ENCODE data around the gene MGME1.

MGME1 gene

DNA sequence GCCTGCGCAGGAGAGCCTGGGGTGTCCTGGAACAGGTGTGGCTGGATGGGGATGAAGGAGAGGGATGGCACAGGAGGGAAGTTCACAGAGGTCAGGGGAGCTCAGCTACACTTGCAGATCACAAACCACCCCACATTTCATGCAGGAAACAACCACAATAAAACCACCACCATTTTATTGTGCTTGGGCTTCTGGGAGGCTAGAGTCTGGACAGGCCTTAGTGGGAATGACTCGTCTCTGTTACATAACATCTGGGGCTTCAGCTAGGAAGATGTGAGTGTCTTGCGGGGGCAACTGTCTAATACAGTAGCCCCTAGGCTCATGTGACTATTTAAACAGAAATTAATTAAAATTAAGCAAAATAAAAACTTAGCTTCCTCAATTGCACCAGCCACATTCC, 33.6 kb upstream of the MGME1 start:
- no peak overlapping the region for H3K4me3 ChIP-seq (ENCODE audit: low read depth, low read length)
- TF ChIP-seq, protein P1, sequence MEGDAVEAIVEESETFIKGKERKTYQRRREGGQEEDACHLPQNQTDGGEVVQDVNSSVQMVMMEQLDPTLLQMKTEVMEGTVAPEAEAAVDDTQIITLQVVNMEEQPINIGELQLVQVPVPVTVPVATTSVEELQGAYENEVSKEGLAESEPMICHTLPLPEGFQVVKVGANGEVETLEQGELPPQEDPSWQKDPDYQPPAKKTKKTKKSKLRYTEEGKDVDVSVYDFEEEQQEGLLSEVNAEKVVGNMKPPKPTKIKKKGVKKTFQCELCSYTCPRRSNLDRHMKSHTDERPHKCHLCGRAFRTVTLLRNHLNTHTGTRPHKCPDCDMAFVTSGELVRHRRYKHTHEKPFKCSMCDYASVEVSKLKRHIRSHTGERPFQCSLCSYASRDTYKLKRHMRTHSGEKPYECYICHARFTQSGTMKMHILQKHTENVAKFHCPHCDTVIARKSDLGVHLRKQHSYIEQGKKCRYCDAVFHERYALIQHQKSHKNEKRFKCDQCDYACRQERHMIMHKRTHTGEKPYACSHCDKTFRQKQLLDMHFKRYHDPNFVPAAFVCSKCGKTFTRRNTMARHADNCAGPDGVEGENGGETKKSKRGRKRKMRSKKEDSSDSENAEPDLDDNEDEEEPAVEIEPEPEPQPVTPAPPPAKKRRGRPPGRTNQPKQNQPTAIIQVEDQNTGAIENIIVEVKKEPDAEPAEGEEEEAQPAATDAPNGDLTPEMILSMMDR (IDR thresholded peaks at IDR 0.05; ENCODE audit: insufficient read depth, low read depth, low read length, missing control alignments) = no peak
- no peak for DNase-seq (ENCODE audit: low read depth)

DNA sequence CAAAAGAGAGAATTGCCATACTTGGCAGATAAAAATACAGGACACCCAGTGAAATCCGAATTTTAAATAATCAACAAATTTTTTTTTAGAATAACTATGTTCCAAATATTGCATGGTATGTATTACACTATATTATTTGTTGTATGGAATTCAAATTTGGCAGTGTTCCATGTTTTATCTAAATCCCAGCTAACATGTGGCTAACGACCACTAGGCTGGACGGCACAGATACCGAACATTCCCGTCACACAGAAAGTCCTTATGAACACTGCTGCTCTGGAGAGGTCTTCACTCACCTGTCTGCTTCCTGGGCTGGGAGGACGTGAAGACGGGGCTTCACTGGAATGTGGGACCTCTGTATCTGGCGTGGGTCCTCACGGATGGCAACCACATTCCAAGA, 33.1 kb upstream of the MGME1 start:
- H3K4me3 ChIP-seq (ENCODE audit: low read depth, low read length) = no peak overlapping the region
- TF ChIP-seq, protein P1 (IDR thresholded peaks at IDR 0.05; ENCODE audit: insufficient read depth, low read depth, low read length, missing control alignments) = no peak
- no peak for DNase-seq (ENCODE audit: low read depth)

DNA sequence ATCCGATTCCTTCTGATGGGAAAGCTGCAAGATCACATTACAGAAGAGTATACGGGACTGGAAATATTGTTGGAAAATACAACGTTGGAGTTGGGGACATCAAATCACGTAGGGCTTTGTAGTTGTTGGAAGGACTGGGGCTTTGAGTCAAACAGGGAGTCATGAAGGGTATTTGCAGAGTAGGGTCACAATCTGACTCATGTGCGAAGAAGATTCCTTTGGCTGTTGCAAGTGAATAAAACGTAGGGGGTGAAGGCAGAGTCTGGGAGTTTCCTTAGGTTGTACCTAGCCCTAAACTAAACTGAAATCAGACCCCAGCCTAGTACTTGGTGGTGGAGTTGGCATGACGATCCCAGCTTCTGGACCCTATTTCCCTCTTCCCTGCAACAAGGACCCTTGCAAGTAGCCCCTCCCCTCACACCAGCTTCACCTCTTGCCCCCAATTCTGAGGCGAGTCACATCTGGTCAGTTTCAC, 32.5 kb upstream of the MGME1 start:
- TF ChIP-seq, protein P1 (IDR thresholded peaks at IDR 0.05; ENCODE audit: insufficient read depth, low read depth, low read length, missing control alignments) = no peak
- no peak for DNase-seq (ENCODE audit: low read depth)
- no peak overlapping the region for H3K4me3 ChIP-seq (ENCODE audit: low read depth, low read length)

DNA sequence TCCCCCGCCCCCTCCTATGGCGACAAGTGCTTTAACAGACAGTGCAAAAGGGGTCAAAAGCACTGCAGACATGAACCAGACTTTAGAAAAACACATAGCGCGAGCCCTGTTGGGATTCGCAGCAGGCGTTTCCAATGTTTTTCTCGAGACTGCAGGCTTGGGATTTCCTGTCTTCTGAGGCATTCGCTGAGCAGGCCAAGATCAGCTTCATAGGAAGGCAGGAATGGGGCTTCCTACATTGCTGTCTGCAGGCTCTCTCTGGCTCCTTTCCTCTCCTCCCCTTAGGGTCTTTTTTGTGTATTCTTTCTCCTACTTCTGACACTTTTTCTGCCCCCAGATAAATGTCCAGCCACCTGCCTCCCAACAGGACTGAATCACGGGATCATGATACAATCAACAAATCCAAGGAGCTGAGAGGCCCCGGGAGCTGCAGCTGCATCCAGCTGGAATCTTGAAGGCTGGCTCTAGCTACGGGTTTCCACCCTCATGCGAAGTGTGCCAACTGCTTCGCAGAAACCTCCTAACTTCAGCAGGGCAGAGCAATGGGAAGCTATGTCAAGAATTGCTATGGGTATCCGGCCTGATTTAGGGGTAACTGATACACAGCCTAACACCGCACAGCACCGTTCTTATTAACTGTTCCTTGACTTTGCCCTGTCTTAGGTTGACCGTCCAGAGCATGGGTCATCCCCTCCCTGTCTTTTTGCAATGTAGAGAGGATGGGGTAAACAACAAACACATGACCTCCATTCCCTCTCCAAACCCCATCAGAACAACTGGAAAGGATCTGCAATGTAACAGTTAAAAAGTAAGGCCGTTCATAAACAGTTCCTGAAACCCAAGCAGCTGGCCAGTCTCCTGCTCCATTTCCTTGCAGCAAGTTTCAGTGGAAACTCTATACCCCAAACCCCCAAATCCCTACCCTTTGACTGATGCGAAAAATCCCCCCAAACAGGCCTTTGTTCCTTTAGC, 31.8 kb upstream of the MGME1 start:
- DNase-seq (ENCODE audit: low read depth) = no peak
- TF ChIP-seq, protein P1 (IDR thresholded peaks at IDR 0.05; ENCODE audit: insufficient read depth, low read depth, low read length, missing control alignments) = no peak
- H3K4me3 ChIP-seq (ENCODE audit: low read depth, low read length) = no peak overlapping the region

DNA sequence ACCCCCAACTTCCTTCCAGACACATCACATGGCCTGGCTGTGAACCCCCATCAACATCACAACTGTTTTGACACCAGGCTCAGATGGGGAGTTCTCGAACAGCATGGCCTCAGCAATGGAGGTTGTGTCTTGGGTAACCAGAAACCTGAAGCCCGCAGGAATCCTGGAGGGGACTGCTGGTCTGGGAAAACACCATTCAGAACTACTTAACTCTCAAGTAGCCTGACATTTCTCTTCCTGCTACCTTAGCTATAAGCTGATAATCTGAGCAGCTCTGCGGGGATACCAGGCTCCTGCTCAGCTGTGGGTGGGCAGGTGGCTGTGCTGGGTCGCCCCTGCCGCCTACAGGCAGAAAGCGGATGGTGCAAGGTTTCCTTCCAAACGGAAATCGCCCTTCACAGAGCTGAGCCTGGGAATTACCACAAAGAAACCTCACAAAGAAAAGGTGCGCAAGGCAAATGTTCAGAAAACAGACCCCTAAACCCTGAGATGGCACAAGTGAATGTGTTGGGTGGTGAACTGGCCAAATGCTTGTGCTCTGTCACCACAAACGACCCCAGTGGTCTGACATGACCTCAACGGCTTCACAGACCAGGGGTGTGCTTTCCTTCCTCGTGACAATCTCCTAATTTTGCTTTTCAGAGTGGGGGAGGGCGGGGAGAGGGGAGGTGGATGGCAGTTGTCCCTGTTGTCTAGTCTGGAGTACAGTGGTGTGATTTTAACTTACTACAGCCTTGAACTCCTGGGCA, 29.8 kb upstream of the MGME1 start:
- H3K4me3 ChIP-seq (ENCODE audit: low read depth, low read length) = no peak overlapping the region
- TF ChIP-seq, protein P1 (IDR thresholded peaks at IDR 0.05; ENCODE audit: insufficient read depth, low read depth, low read length, missing control alignments) = peak; percentile 99
- peak; percentile 85 for DNase-seq (ENCODE audit: low read depth)

DNA sequence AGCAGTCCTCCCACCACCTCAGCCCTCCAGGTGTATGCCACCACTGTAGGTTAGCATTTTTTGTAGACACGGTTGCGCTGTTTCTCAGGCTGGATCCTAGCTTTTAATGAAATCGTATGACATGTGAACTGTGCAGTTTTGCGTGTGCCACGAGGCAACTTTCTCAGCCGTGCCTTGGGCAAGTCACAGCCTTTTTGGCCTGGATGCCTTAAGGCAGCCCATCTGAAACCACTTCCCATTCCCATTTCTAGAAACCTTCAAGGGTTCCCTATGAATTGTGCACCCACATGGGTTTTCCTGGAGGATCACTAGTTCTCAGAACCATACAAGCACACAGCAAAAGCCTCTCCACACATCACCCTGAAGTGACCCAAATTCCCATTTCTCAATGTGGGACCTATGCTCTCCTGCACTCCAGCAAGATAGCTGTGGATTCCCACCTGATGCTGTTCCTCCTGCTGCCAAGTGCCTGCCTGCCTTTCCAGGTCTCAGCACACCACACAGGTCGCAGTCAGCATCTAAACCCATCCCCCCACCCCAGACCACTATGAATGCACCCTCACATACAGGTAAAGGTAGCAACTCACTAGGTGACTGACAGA, 29.1 kb upstream of the MGME1 start:
- TF ChIP-seq, protein P1 (IDR thresholded peaks at IDR 0.05; ENCODE audit: insufficient read depth, low read depth, low read length, missing control alignments) = no peak
- no peak for DNase-seq (ENCODE audit: low read depth)
- H3K4me3 ChIP-seq (ENCODE audit: low read depth, low read length) = no peak overlapping the region

Measured in GM12865 (cell line).